BE2C (cell line): ENCODE results near the gene EPHA3.
A peak's percentile ranks its signal among the peaks of the same experiment; 100 is the strongest.

Experiments used
- DNase-seq: peaks from one replicate; pipeline ENCODE4 v3.0.0-alpha.2; 2020
- H3K27me3 ChIP-seq: fragments of 250-450 bp; sonication (Bioruptor Pico); 2 replicates; pipeline ENCODE4 v1.5.1; 2020; ENCODE audit warnings: mild to moderate bottlenecking
- H3K36me3 ChIP-seq: fragments of 250-450 bp; sonication (Bioruptor Pico); 2 replicates; pipeline ENCODE4 v1.5.1; 2020; ENCODE audit warnings: mild to moderate bottlenecking
- H3K4me1 ChIP-seq: fragments of 250-450 bp; sonication (Bioruptor Pico); 2 replicates; pipeline ENCODE4 v1.5.1; 2020
- H3K4me3 ChIP-seq: 2 replicates; pipeline ENCODE4 v1.5.1; 2011; ENCODE audit warnings: low read depth, low read length
- H3K9me3 ChIP-seq: fragments of 250-450 bp; sonication (Bioruptor Pico); 2 replicates; pipeline ENCODE4 v1.5.1; 2020
- TF ChIP-seq, protein P1 (sequence below): IDR thresholded peaks from 2 replicates; pipeline ENCODE4 v1.5.1; 2012; ENCODE audit warnings: mild to moderate bottlenecking, low read depth, low read length

The EPHA3 gene

DNA sequence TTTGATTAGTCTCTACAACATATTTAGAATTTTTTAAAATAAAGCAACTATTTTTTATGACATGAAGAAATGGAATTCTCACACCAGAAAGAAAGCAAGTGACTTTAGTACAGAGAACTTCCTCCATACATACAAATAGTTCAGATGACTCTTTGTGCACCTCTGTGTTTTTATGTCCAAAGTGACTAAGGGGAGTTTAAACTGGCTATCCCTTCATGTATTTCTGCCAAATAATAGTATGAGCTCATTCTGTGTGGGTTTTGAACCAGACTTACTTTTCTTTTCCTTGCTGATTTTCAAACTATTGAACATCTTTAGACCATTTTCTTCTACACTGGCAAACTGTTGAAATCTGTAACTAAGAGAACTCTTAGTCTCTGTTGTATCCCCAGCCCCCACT is 196.3 kb downstream of the EPHA3 start:
- H3K4me1 ChIP-seq: no peaks in the 10 kb centered on the region
- no peaks in the 10 kb centered on the region for H3K9me3 ChIP-seq
- TF ChIP-seq, protein P1, sequence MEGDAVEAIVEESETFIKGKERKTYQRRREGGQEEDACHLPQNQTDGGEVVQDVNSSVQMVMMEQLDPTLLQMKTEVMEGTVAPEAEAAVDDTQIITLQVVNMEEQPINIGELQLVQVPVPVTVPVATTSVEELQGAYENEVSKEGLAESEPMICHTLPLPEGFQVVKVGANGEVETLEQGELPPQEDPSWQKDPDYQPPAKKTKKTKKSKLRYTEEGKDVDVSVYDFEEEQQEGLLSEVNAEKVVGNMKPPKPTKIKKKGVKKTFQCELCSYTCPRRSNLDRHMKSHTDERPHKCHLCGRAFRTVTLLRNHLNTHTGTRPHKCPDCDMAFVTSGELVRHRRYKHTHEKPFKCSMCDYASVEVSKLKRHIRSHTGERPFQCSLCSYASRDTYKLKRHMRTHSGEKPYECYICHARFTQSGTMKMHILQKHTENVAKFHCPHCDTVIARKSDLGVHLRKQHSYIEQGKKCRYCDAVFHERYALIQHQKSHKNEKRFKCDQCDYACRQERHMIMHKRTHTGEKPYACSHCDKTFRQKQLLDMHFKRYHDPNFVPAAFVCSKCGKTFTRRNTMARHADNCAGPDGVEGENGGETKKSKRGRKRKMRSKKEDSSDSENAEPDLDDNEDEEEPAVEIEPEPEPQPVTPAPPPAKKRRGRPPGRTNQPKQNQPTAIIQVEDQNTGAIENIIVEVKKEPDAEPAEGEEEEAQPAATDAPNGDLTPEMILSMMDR: no peak
- H3K36me3 ChIP-seq: no peaks in the 10 kb centered on the region
- H3K4me3 ChIP-seq: no peak overlapping the region
- no peaks in the 10 kb centered on the region for H3K27me3 ChIP-seq
- no peak for DNase-seq

DNA sequence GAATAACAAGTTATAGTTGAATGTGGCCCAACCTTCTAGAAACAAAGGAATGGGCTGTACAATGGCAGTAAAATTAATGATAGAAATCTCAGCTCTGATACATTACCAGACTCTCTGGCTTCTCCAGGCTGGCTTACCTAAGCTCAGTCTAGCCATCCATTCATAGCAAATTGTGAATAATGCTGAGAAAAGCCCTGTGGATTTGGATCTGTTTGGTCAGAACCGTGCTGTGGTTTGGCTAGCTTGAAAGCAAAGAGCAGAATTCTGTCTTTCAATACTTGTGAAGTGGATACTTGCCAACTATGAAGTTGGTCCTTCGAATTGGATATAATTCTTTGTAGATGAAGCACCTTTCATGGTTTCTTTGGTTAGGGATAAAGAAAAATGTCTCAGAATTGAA is 199.1 kb downstream of the EPHA3 start:
- Histone ChIP-seq H3K9me3 (no peaks in the 10 kb centered on the region), H3K36me3 (no peaks in the 10 kb centered on the region), H3K4me3 (no peak overlapping the region), H3K27me3 (no peaks in the 10 kb centered on the region), H3K4me1 (no peaks in the 10 kb centered on the region)
- TF ChIP-seq, protein P1: no peak
- DNase-seq: no peak

DNA sequence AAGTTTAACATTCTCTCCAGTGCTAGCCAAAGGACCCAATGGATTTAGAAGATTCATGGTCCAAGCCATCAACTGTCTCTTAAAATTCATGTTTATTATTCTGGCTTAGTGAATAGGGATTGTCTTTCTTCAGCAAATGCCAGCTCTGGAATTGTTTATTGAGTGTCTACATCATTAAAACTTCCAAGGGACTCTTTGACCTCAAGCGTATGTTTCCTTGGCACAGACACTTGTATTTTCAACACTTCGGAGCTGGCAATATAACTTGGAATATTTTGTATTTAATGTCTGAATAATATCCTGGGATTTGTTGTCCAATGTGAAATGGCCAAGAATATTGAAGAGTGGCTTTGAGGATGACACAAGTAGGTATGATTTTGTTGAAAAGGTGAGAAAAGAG is 204.2 kb downstream of the EPHA3 start:
- no peak for DNase-seq
- Histone ChIP-seq H3K27me3 (no peaks in the 10 kb centered on the region), H3K9me3 (no peaks in the 10 kb centered on the region), H3K36me3 (no peaks in the 10 kb centered on the region), H3K4me3 (no peak overlapping the region), H3K4me1 (no peaks in the 10 kb centered on the region)
- TF ChIP-seq, protein P1: no peak

DNA sequence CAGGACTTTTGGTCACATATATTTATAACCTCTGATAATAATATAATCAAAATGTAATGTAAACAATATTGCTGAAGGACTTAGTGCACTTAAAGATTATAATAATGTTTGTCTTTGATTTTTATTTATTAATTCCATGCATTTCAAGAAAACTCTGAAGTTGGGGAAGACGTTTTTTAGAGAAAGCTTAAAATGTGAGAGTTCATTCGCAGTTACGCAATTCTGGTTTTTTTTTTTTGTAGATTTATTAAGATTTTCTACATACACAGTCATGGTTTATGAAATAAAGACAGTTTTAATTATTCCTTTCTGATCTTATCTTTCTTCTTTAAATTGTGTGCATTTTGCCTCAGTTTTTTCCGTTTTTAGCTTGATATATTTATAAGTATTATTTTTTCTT is 204.7 kb downstream of the EPHA3 start:
- TF ChIP-seq, protein P1: no peak
- no peaks in the 10 kb centered on the region for H3K36me3 ChIP-seq
- H3K27me3 ChIP-seq: no peaks in the 10 kb centered on the region
- H3K4me3 ChIP-seq: no peak overlapping the region
- no peaks in the 10 kb centered on the region for H3K4me1 ChIP-seq
- no peaks in the 10 kb centered on the region for H3K9me3 ChIP-seq
- DNase-seq: no peak

DNA sequence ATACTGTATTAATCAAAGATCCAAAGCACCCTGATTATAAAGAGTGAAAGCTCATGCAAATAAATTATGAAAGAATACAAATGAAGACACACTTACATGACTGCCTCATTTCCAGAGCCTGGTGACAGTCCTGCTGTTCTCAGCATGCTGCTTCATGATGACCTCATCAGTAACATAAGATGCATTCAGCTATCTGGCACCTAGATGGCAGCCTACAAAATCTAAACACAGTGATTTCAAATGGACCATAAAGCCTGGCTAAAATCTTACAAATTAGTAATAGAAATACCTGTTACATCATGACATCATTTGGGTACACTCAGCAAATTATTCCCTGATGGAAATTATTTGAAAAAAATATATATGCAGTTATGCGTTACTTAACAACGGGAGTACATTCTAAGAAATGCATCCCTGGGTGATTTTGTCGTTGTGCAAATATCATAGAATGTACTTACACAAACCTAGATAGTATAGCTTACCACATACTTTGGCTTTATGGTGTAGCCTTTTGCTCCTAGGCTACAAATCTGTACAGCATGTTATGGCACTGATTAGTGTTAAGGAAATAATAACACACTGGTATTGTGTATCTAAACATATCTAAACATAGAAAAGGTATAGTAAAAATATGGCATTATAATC is 207.2 kb downstream of the EPHA3 start:
- no peaks in the 10 kb centered on the region for H3K27me3 ChIP-seq
- no peak overlapping the region for H3K4me3 ChIP-seq

DNA sequence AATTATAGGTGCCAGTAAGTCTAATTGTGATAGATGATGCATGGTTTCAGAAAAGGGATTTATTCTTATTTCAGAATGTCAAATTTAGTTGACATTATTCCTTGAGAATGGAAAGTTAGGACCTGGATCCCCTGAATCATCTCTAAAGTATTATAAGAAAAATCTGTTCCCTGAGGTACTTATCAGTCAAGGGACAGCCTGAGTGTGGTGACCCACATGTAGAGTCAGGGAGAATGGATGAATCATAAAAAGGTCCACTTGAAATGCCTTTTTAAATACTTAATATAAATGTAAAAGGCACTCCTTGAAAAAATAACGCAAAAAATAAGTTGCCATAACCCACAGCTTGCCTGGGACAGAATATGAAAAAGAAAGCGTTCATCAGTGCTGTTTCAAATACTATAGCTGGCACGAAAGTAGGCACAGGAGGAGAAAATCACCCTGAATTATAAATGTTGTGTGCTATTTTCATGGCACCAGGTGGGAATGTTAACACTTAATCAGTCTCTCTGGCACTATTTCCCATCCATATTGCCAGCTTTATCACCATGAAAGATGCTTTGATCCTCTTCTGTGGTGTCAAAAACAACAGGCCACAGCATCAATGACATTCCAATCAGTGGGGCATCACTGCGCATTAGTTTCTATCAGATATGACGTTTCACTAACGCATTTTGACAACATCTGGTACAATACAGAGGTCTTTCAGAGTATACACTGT is 208.5 kb downstream of the EPHA3 start:
- Histone ChIP-seq H3K4me3 (no peak overlapping the region), H3K4me1 (no peaks in the 10 kb centered on the region), H3K36me3 (no peaks in the 10 kb centered on the region), H3K9me3 (no peaks in the 10 kb centered on the region), H3K27me3 (no peaks in the 10 kb centered on the region)
- TF ChIP-seq, protein P1: no peak
- DNase-seq: no peak

More for the DNA sequence above, 207.2 kb downstream of the EPHA3 start:
- TF ChIP-seq, protein P1: peak; percentile 7; the same call in 1 of the 2 replicates
- H3K4me1 ChIP-seq: no peaks in the 10 kb centered on the region
- H3K36me3 ChIP-seq: no peaks in the 10 kb centered on the region
- no peak for DNase-seq
- no peaks in the 10 kb centered on the region for H3K9me3 ChIP-seq
